ENCODE results near the gene CDH3. TPM values are rescaled to one million over a fixed set of nuclear protein-coding genes. Genes with fewer than 3 reads are reported as not detected.

The CDH3 gene
- 0.33 and 0.34 TPM in 2 replicates for total RNA-seq (2013; cell fraction: nucleolus; rRNA removed)
- 0.05 and 0.34 TPM in 2 replicates for total RNA-seq (2014; rRNA removed)
- total RNA-seq (2014; rRNA removed; fragmentation: Illumina TruSeq; extraction: Trizol): not detected in 2 replicates
- total RNA-seq (2021): 0.13 and 0.44 TPM in 2 replicates
- polyA plus RNA-seq (2011; ENCODE audit: low read depth): not detected
- polyA plus RNA-seq (2011; rRNA removed): 0.08 TPM in 1 of 2 replicates, not detected in the other
- polyA plus RNA-seq (2011; cell fraction: cytosol; rRNA removed): 0.05 and 0.12 TPM in 2 replicates
- polyA plus RNA-seq (2011; cell fraction: nucleus; rRNA removed): not detected in 2 replicates
- 0.05 TPM in 1 of 2 replicates, not detected in the other for polyA plus RNA-seq (2012)
- polyA plus RNA-seq (2014; fragmentation: Illumina TruSeq; extraction: Trizol): 0.12 TPM in 1 of 2 replicates, not detected in the other
- not detected for polyA plus RNA-seq (2014; fragmentation: Nextera tagmentation; extraction: Ambion mirVana)
- polyA plus RNA-seq (2014; rRNA removed): 0.05 and 0.08 TPM in 2 replicates
- not detected for polyA plus RNA-seq (2016; fragmentation: Nextera tagmentation; extraction: Ambion mirVana)
- polyA minus RNA-seq (2011; rRNA and poly(A)+ RNA removed): 0.15 and 0.22 TPM in 2 replicates
- polyA minus RNA-seq (2011; cell fraction: cytosol; rRNA and poly(A)+ RNA removed): not detected in 2 replicates
- polyA minus RNA-seq (2011; cell fraction: nucleus; rRNA and poly(A)+ RNA removed): 0.12 TPM in 1 of 2 replicates, not detected in the other
- percentile 15 among the genes with signal in this experiment for Bru-seq, nascent RNA
- BruChase-seq, experiment 1, labeled RNA remaining after a 6-hour chase: percentile 18 among the genes with signal in this experiment
- percentile 14 among the genes with signal in this experiment for BruChase-seq, experiment 2, labeled RNA remaining after a 2-hour chase
- long read RNA-seq, experiment 1: 0 reads
- long read RNA-seq, experiment 2: 0 reads

- Histone ChIP-seq H3K79me2 (ENCODE audit: control insufficient read depth, insufficient read depth, low read length) (no peaks in the 10 kb centered on the region), H3K4me3 (no peak within 1 kb of the TSS), H3K9ac (ENCODE audit: control insufficient read depth, insufficient read depth, low read length) (no peak within 1 kb of the TSS), H4K20me1 (ENCODE audit: control insufficient read depth, insufficient read depth) (no peaks in the 10 kb centered on the region), H3K27ac (ENCODE audit: control insufficient read depth, insufficient read depth) (no peak within 1 kb of the TSS), H3K4me2 (ENCODE audit: control insufficient read depth, insufficient read depth) (no peak within 1 kb of the TSS), H2AFZ (ENCODE audit: control insufficient read depth, low read depth, low read length) (no peak within 1 kb of the TSS), H3K36me3 (ENCODE audit: control insufficient read depth in 2 of 2, insufficient read depth in 2 of 2, low read length in 1 of 2) (no peaks in the 10 kb centered on the region), H3K27me3 (replicated peaks in 1 of 2; ENCODE audit: control insufficient read depth in 2 of 2, insufficient read depth in 2 of 2, low read length in 1 of 2) (peaks cover 9 to 16% of the 10 kb centered on the region in 2 experiments), H3K9me3 (replicated peaks; ENCODE audit: control insufficient read depth, insufficient read depth, low read length) (no peaks in the 10 kb centered on the region; the same call in 2 of the 3 replicates), H3K4me1 (ENCODE audit: control insufficient read depth, insufficient read depth, low read length) (no peaks in the 10 kb centered on the region)
- no peak for FAIRE-seq
- WGBS (ENCODE audit: insufficient coverage, insufficient replicate concordance, low lambda C conversion rate, missing lambda C conversion rate): 18% methylated on average over 51 of the region's 53 CpGs
- in situ Hi-C loops (cut with MboI): no loop called here
- BruUV-seq (replicated peaks): no TSS peak
- ATAC-seq: peak; percentile 34
- ChIA-PET SMC1A (ENCODE audit: uncharacterized antibody, unreplicated experiment) (interaction anchor here (1.2 kb wide), 1 partner anchor 54 kb away, joined by 3 read pairs; no protein-coding TSS in a partner anchor), RAD21 (ENCODE audit: unreplicated experiment) (no interaction called here), POLR2A (no interaction called here), CTCF (no interaction called here)
- intact Hi-C loops (cut with micrococcal nuclease; ENCODE audit: unreplicated experiment): no loop called here
- DNase-seq (ENCODE audit: low read depth, low spot score): no peak
- peak; percentile 68 for TF ChIP-seq SUZ12 (IDR thresholded peaks at IDR 0.05; ENCODE audit: unreplicated experiment)
- TF ChIP-seq WRNIP1 (IDR thresholded peaks at IDR 0.05; ENCODE audit: borderline replicate concordance, low read depth, low read length): no peak
These were observed at the start of gene CDH3 for GRCh38 chr16:68644715-68645493. TSS of gene CDH3 (plus strand) at chr16:68645310. CDS start at chr16:68645380, 70 bp downstream.
